BJ (cell line): ENCODE results near the gene SLC25A13. TPM values are rescaled to one million over a fixed set of nuclear protein-coding genes. Genes with fewer than 3 reads are reported as not detected.

Source experiments
- CTCF ChIA-PET: fragments of 350-600 bp; formaldehyde crosslinking; extraction: SDS; loops from one replicate; lab custom pipeline; 2021; ENCODE audit warnings: antibody characterized with exemption, inconsistent platforms; lab: Yijun Ruan, JAX
- POLR2A ChIA-PET: fragments of 300-600 bp; sonication (Branson Sonifier 250); formaldehyde crosslinking; extraction: SDS; loops from one replicate; lab custom pipeline; 2021; ENCODE audit warnings: antibody characterized with exemption; lab: Charles Lee
- DNase-seq: peaks from one replicate; pipeline ENCODE4 v3.0.0-alpha.2; 2011; ENCODE audit warnings: low read depth
- H3K27me3 ChIP-seq: 2 replicates; pipeline ENCODE4 v1.6.0; 2011; ENCODE audit warnings: low read length; ENCODE audit not compliant: control insufficient read depth, insufficient read depth
- H3K36me3 ChIP-seq: 2 replicates; pipeline ENCODE4 v1.5.1; 2011; ENCODE audit warnings: low read length; ENCODE audit not compliant: control insufficient read depth, insufficient read depth
- H3K4me3 ChIP-seq: 2 replicates; pipeline ENCODE4 v1.5.1; 2011; ENCODE audit warnings: low read depth, mild to moderate bottlenecking, control low read depth, low read length
- polyA plus RNA-seq: library from polyadenylated mRNA; depleted of rRNA; stranded (reverse); fragments of >200 nt; gene quantifications from 2 replicates; pipeline ENCODE4 v1.2.3, GENCODE V29; 2011
- TF ChIP-seq, protein P1 (sequence below): IDR thresholded peaks from 2 replicates; pipeline ENCODE4 v1.5.1; 2011; ENCODE audit warnings: low read depth, mild to moderate bottlenecking, control low read depth, inconsistent platforms, low read length, moderate library complexity; ENCODE audit not compliant: insufficient read depth

Gene SLC25A13
- polyA plus RNA-seq, 1 experiment: 6.2 TPM

DNA sequence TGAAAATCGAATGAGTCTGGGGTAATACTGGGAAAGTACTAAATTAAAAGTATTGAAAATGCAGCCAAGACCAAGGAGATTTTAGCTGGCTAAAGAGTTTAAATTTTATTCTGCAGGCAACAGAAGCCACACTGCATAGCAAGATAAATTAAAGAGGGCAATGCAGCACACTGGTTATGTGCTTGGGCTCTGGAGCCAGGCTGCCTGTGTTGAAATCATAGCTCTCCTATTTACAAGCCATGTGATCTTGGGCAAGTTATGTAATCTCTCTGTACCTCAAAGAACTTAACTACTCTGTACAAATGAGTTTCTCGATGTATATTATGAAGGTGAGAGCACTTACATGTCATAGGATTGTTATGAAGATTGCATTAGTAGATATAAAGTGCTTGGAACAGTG, 9.9 kb downstream of the SLC25A13 start:
- no peaks in the 10 kb centered on the region; the same call in 1 of the 2 replicates for H3K27me3 ChIP-seq
- CTCF ChIA-PET: no interaction called here
- TF ChIP-seq, protein P1, sequence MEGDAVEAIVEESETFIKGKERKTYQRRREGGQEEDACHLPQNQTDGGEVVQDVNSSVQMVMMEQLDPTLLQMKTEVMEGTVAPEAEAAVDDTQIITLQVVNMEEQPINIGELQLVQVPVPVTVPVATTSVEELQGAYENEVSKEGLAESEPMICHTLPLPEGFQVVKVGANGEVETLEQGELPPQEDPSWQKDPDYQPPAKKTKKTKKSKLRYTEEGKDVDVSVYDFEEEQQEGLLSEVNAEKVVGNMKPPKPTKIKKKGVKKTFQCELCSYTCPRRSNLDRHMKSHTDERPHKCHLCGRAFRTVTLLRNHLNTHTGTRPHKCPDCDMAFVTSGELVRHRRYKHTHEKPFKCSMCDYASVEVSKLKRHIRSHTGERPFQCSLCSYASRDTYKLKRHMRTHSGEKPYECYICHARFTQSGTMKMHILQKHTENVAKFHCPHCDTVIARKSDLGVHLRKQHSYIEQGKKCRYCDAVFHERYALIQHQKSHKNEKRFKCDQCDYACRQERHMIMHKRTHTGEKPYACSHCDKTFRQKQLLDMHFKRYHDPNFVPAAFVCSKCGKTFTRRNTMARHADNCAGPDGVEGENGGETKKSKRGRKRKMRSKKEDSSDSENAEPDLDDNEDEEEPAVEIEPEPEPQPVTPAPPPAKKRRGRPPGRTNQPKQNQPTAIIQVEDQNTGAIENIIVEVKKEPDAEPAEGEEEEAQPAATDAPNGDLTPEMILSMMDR: no peak
- DNase-seq: no peak
- no peak overlapping the region for H3K4me3 ChIP-seq
- POLR2A ChIA-PET: no interaction called here
- H3K36me3 ChIP-seq: no peaks in the 10 kb centered on the region

DNA sequence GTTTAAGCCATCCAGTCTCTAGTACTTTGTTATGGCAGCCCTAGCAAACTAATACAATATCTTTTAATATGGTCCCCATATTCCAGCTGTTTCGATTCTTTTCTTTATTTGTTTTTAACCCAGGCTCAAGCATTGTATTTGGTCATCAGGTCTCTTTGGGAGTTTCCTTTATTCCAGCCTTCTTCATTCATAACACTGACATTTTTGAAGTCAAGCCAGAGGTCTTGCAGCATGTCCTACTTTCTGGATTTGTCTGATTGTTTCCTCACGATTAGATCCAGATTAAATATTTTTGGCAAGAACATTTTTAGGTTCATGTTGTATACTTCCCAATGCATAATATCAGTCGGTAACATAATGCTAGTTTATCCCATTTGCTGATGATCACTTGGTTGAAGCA, 11.8 kb downstream of the SLC25A13 start:
- Histone ChIP-seq H3K27me3 (no peaks in the 10 kb centered on the region; the same call in 1 of the 2 replicates), H3K36me3 (no peaks in the 10 kb centered on the region), H3K4me3 (no peak overlapping the region)
- TF ChIP-seq, protein P1: no peak
- CTCF ChIA-PET: no interaction called here
- POLR2A ChIA-PET: no interaction called here
- DNase-seq: no peak

DNA sequence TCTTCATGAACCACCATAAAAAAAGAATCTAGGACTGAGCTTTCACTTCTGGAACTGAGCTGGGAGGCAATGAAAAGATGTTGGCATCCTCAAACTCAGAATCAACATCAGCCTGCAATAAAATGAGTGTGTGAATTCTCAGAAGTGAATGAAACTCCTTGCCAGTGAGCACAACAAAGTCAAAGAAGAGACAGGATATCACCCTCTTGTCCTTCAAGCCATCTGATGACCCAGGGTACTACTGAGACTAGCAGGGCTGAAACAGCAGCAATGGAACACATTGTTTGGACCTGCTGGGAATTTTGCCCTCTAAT, 13.0 kb downstream of the SLC25A13 start:
- Histone ChIP-seq H3K4me3 (no peak overlapping the region), H3K36me3 (no peaks in the 10 kb centered on the region), H3K27me3 (no peaks in the 10 kb centered on the region; the same call in 1 of the 2 replicates)
- POLR2A ChIA-PET: interaction anchor here (0.6 kb wide), 1 partner anchor 173 kb away, joined by 7 read pairs; no protein-coding TSS in a partner anchor
- DNase-seq: no peak
- TF ChIP-seq, protein P1: no peak
- CTCF ChIA-PET: no interaction called here

DNA sequence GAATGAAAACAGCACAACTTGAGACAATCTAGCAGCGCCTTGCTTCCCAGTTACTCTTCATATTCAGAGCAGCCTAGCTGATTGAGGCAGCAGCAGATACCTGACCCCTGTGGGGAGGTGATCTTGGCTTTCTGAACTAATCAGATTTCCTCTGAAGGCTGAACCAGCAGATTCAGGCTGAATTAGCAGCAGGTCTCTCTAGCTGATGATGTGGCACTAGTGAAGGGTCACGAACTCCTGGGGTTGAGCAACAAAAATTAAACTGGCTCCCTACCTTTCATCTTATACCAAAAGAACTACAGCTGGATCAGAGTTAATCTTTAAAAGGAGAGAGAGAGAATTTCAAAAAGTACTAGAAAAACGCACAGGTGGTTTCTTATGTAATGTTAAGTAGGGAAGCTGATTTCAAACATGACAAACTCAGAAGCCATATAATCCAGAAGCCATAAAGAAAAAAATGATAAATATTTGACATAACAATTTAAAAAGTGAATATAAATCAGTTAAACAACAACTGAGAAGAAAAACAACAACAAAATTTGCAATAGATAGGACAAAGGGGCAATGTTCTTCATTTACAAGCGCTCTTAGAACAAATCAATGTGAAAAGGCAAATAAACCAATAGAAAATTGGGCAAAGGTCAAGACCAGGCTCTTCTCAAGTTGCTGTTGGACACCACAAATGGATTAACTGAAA, 13.5 kb downstream of the SLC25A13 start:
- ChIA-PET POLR2A (interaction anchor here (0.6 kb wide), 1 partner anchor 172 kb away, joined by 7 read pairs; no protein-coding TSS in a partner anchor), CTCF (no interaction called here)
- H3K27me3 ChIP-seq: no peaks in the 10 kb centered on the region; the same call in 1 of the 2 replicates
- no peak for DNase-seq
- no peak overlapping the region for H3K4me3 ChIP-seq
- no peaks in the 10 kb centered on the region for H3K36me3 ChIP-seq
- TF ChIP-seq, protein P1: no peak

DNA sequence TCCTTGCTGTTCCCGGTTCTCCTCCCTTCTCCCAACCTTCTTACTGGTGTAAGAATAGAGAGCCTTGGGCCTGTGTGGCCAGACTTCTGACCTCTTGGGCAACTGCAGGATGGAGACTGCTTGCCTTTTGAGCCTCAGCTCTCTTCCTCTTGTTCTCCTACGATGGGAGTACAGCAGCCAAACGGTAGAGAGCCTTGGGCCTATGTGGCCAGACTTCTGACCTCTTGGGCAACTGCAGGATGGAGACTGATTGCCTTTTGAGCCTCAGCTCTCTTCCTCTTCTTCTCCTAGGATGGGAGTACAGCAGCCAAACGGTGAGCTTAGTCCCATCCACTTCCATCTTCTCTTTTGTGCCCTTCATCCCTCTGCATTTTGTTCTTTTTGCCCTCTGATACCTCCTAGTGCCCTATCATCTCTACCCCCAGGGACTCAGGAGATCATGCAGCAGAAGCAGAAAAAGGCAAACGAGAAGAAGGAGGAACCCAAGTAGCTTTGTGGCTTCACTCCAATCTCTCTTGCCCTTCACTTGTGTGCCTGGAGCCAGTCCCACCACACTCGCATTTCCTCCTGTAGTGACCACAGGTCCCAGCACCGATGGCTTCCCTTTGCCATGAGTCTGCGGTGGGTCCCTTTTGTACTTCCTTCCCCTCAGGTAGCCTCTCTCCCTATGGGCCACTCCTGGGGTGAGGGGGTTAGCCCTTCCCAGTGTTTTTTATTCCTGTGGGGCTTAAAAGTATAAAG, 15.3 kb downstream of the SLC25A13 start:
- no peak for DNase-seq
- Histone ChIP-seq H3K4me3 (no peak overlapping the region), H3K27me3 (no peaks in the 10 kb centered on the region; the same call in 1 of the 2 replicates), H3K36me3 (no peaks in the 10 kb centered on the region)
- ChIA-PET POLR2A (no interaction called here), CTCF (no interaction called here)
- TF ChIP-seq, protein P1: no peak
